Esophagus (tissue), 2 donors: ENCODE results near the gene OR8J3. TPM values are rescaled to one million over a fixed set of nuclear protein-coding genes. Genes with fewer than 3 reads are reported as not detected.

ENCODE experiments used
- H3K27ac ChIP-seq, 2 donors: one replicate each; pipeline ENCODE4 v1.5.1; 2013; ENCODE audit warnings: low read depth in 2 of 2, mild to moderate bottlenecking in 2 of 2, inconsistent platforms in 1 of 2, low read length in 1 of 2, moderate library complexity in 1 of 2
- H3K27me3 ChIP-seq, 2 donors: one replicate each; pipeline ENCODE4 v1.6.1; 2013; ENCODE audit warnings: low read length in 2 of 2, control low read depth in 1 of 2, mild to moderate bottlenecking in 1 of 2; ENCODE audit not compliant: insufficient read depth in 2 of 2, control insufficient read depth in 1 of 2
- H3K36me3 ChIP-seq, 2 donors: one replicate each; pipeline ENCODE4 v1.6.1; 2013; ENCODE audit warnings: low read length in 1 of 2; ENCODE audit not compliant: control insufficient read depth in 2 of 2, insufficient read depth in 2 of 2
- H3K4me1 ChIP-seq, 2 donors: one replicate each; pipeline ENCODE4 v1.6.1; 2013; ENCODE audit warnings: low read length in 1 of 2; ENCODE audit not compliant: control insufficient read depth in 2 of 2, insufficient read depth in 2 of 2
- H3K4me3 ChIP-seq, 2 donors: one replicate each; pipeline ENCODE4 v1.5.1; 2013; ENCODE audit warnings: low read length in 2 of 2, mild to moderate bottlenecking in 2 of 2, low read depth in 1 of 2, moderate library complexity in 1 of 2
- H3K9me3 ChIP-seq, 2 donors: one replicate each; pipeline ENCODE4 v1.6.1; 2013; ENCODE audit warnings: mild to moderate bottlenecking in 2 of 2, low read depth in 1 of 2, low read length in 1 of 2, moderate library complexity in 1 of 2; ENCODE audit not compliant: control insufficient read depth in 2 of 2, insufficient read depth in 1 of 2
- WGBS, 2 donors: extraction: QIAGEN DNeasy Blood & Tissue Kit; methylation state at CpG; one replicate each; pipeline ENCODE4 v1.1.7; 2013; 5-methylcytosine and 5-hydroxymethylcytosine counted together
- polyA plus RNA-seq, 2 donors: library from polyadenylated mRNA; stranded (reverse); fragments of 200-250 nt; gene quantifications; one replicate each; pipeline ENCODE4 v1.2.3, GENCODE V29; 2013
- donor health status: healthy with polysubstance abuse.
- donor health status: Bipolar disorder and iron deficiency.

OR8J3 gene, protein sequence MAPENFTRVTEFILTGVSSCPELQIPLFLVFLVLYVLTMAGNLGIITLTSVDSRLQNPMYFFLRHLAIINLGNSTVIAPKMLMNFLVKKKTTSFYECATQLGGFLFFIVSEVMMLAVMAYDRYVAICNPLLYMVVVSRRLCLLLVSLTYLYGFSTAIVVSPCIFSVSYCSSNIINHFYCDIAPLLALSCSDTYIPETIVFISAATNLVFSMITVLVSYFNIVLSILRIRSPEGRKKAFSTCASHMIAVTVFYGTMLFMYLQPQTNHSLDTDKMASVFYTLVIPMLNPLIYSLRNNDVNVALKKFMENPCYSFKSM
- not detected for polyA plus RNA-seq

DNA sequence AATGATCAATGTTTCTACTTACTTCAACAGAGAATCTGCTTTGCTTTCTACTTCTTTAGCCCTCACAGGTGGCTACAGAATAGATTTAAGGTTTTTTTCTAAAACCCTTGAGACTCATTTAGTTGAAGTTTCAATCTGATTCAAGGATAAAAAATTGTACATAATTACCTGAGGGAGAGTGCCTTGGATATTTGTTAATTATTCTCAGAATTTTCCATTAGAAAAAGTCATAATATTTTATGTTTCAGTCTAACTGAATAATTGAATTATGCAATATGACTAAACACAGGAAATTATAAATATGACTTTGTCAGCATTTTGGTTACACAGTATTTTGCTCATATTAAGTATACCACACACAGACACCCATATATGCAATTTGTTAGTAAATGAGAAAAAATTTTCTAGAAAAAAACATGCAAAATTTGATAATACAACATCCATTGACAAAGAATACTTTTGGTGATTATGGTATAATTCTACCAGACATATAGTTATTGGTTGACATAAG, at the start of gene OR8J3:
Gene OR8J3, minus strand, starts transcription at position 51 of the 511 bp plus-strand sequence. CDS start 2,483 bp downstream, outside the sequence.
- Histone ChIP-seq H3K4me3 (no peak within 1 kb of the TSS), H3K9me3 (no peaks in the 10 kb centered on the region), H3K27me3 (no peaks in the 10 kb centered on the region), H3K27ac (no peak within 1 kb of the TSS), H3K36me3 (no peaks in the 10 kb centered on the region), H3K4me1 (no peaks in the 10 kb centered on the region)

DNA sequence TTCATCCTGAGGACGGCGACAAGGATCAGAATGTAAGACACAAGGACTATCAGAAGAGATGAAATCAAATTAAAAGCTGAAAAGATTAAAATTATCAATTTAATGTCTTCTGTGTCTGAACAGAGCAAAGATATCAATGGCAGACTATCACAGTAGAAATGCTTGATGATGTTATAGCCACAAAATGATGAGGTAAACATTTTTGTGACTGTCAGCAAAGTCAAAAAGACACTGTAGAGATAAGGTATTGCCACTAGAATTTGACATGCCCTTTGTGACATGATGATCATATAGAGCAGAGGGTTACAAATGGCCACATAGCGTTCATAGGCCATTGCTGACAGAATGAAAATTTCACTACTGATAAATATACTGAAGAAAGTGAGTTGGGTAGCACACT, 48.6 kb upstream of the OR8J3 start:
- Histone ChIP-seq H3K36me3 (no peaks in the 10 kb centered on the region), H3K4me1 (no peaks in the 10 kb centered on the region), H3K4me3 (no peak overlapping the region), H3K27ac (no peak overlapping the region), H3K9me3 (no peaks in the 10 kb centered on the region), H3K27me3 (no peaks in the 10 kb centered on the region)
- 90 to 94% methylated on average over 3 of the region's 3 CpGs for whole genome bisulfite sequencing, 2 donors

DNA sequence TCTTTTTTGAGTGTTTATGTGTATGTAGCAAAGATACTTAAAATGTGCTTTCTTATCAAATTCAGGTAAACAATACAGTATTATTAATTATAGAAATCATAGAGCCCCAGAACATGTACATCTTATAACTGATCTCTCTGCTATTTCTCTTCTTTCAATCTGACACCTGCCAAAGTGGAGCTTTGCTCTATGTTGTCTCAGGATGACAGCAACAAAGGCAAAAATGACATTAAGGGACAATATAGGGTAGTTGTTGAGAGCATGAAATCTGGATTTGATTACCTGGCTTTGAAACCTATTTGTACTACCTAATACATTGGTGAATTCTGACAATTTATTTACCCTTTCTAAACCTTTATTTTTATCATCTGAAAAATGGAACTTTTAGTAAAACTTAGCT, 43.5 kb upstream of the OR8J3 start:
- Histone ChIP-seq H3K27ac (no peak overlapping the region), H3K27me3 (no peaks in the 10 kb centered on the region), H3K4me3 (no peak overlapping the region), H3K36me3 (no peaks in the 10 kb centered on the region), H3K9me3 (peaks cover 0 to 2% of the 10 kb centered on the region in 2 donors), H3K4me1 (no peaks in the 10 kb centered on the region)

DNA sequence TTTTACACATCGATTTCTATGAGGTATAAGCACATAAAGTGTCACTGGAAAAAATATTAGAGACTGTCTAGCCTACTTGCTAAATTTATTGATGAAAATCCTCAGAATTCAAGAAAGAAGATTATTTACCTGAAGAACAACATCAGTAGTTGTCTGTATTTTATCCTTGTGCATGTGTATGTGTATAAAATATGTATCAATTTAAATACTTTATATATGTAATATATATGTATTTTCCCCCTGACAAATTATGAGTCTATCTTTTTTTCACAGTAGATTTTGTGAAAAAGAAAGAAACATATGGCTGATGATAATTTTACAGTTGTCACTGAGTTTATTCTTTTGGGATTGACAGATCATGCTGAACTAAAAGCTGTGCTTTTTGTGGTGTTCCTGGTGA, 36.3 kb upstream of the OR8J3 start, which contains the start of gene OR5J2:
Gene OR5J2, plus strand, starts transcription at position 301 of the 400 bp plus-strand sequence. Its CDS starts 0 bp downstream, at position 301.
- WGBS, 2 donors: 52 to 65% methylated on average over 1 of the region's 1 CpG

DNA sequence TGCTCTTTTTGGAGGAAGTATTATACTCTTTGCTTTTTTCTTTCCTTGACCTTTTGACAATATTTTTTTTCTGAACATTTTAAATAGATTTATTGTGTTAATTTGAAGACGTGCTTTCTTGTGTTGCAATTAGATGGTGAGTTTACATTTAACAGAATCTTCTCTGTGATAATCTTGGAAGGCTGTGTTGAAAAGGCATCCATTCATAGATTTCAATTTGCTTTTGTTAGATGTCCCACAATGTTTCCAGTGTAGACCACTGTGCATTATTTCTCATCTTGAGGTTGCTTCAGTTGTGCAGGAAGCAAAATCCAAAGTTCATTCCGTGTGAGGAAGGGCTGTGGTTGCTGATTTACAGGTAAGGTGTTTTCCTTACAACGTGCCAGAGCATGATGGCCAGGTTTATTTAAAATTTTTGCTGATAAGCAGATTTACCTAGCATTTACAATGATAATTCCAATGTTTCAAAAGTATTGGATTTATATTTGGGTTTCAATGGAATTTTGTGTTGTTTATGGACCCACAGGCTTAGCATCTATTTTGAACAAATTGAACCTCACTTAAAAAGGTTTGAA, 32.3 kb upstream of the OR8J3 start:
- Histone ChIP-seq H3K4me1 (no peaks in the 10 kb centered on the region), H3K36me3 (no peaks in the 10 kb centered on the region), H3K27me3 (no peaks in the 10 kb centered on the region), H3K4me3 (no peak overlapping the region), H3K9me3 (no peaks in the 10 kb centered on the region), H3K27ac (no peak overlapping the region)
- WGBS, 2 donors: 29 to 38% methylated on average over 3 of the region's 3 CpGs

More for the DNA sequence above, 36.3 kb upstream of the OR8J3 start, which contains the start of gene OR5J2:
- no peaks in the 10 kb centered on the region for H3K36me3 ChIP-seq
- H3K4me1 ChIP-seq: no peaks in the 10 kb centered on the region
- no peak within 1 kb of the TSS for H3K4me3 ChIP-seq
- H3K9me3 ChIP-seq: peaks cover 0 to 2% of the 10 kb centered on the region in 2 donors
- H3K27ac ChIP-seq: no peak within 1 kb of the TSS
- no peaks in the 10 kb centered on the region for H3K27me3 ChIP-seq

DNA sequence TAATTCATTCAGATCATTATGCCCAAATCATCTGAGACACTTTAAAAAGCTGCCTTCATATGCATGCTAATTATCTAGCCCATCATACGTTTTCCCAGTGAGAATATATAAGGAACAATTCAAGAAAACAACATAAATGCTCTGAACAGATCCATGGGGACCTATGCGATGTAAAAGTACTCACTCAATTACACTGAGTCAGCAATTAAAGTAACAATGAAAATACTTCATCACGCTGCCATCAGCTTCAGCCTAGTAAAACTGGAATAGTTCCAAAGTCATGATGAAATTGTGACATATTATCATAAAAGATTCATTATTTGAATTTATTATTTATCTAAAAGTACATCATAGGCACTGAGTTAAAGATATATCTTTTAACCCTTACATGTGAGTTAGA, 23.8 kb upstream of the OR8J3 start:
- no peaks in the 10 kb centered on the region for H3K27me3 ChIP-seq
- no peaks in the 10 kb centered on the region for H3K9me3 ChIP-seq
- no peaks in the 10 kb centered on the region for H3K36me3 ChIP-seq
- H3K4me1 ChIP-seq: no peaks in the 10 kb centered on the region
- no peak overlapping the region for H3K27ac ChIP-seq
- H3K4me3 ChIP-seq: no peak overlapping the region
- WGBS, 2 donors: 40 to 56% methylated on average over 3 of the region's 3 CpGs

DNA sequence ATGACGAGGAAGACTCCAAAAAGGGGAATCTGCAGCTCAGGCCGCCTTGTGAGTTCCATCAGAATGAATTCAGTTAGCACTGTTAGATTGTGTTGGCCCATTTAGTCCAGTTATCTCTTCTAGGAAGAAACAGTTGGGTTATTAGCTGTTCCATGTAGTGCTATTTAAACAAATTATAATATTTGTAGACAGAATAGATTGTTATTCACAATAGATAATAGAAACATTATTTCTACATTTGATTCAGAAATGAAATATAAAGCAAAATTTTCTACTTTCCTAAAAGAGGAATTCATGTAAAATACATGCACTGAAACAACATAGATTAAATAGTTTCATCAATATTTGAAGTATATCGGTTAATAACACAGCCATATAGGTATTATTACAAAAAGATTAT, 20.2 kb upstream of the OR8J3 start, which contains the start of gene OR8K5:
Gene OR8K5, minus strand, starts transcription at position 101 of the 400 bp plus-strand sequence. Its CDS starts 0 bp downstream, at position 101.
- no peak within 1 kb of the TSS for H3K4me3 ChIP-seq
- WGBS, 2 donors: 78 to 79% methylated on average over 3 of the region's 3 CpGs
- H3K27ac ChIP-seq: no peak within 1 kb of the TSS
- H3K4me1 ChIP-seq: no peaks in the 10 kb centered on the region
- H3K36me3 ChIP-seq: no peaks in the 10 kb centered on the region
- H3K27me3 ChIP-seq: no peaks in the 10 kb centered on the region
- H3K9me3 ChIP-seq: no peaks in the 10 kb centered on the region

DNA sequence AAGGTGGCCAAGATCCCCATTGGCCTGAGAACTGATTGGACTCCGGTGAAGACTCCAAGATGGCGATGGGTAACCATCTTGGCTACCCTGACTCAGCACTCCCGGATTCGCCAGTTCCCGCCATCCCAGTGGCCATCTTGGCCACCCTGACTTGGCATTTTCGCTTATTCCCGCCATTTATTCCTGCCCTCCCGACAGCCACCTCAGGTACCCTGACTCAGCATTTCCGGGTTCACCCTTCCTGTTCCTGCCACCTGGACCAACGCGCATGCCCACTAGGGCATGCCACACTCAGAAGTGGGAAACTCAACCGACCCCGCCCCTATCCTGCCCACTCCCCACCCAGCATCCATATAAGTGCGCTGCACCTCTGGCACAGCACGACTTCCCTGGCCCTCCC, 12.3 kb upstream of the OR8J3 start:
- Histone ChIP-seq H3K27me3 (no peaks in the 10 kb centered on the region), H3K27ac (no peak overlapping the region), H3K9me3 (peaks cover 12 to 14% of the 10 kb centered on the region in 2 donors), H3K4me3 (no peak overlapping the region), H3K36me3 (no peaks in the 10 kb centered on the region), H3K4me1 (no peaks in the 10 kb centered on the region)
- WGBS, 2 donors: 92 to 94% methylated on average over 15 of the region's 15 CpGs

DNA sequence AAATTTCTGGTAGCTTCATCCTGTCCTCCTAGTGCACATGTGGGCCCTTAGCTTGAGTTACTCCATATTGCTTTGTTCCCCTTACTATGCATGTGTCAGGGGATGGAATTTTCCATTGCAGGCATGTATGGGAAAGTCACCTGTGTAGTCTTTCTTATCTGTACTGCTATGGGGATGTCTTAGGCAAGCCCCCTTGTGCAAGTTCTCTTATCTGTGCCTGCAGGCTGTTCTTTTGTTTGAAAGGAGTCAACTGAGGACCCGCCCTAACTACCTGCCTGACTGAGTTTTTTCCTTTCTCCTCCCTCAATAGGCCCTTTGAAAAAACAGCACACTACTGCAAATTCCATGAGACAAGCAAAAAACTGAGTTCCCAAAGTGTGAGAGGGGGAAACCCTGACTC, 11.4 kb upstream of the OR8J3 start:
- H3K27me3 ChIP-seq: no peaks in the 10 kb centered on the region
- peaks cover 12 to 14% of the 10 kb centered on the region in 2 donors for H3K9me3 ChIP-seq
- no peak overlapping the region for H3K4me3 ChIP-seq
- no peaks in the 10 kb centered on the region for H3K4me1 ChIP-seq
- no peak overlapping the region for H3K27ac ChIP-seq
- no peaks in the 10 kb centered on the region for H3K36me3 ChIP-seq
- 63 to 73% methylated on average over 1 of the region's 1 CpG for WGBS, 2 donors
